Skeletal muscle satellite cell (primary cell): Measurements from ENCODE around the gene DYSF.

ENCODE experiments used
- H3K27me3 ChIP-seq: 2 replicates; pipeline ENCODE4 v1.7.0; 2013; ENCODE audit warnings: low read length; ENCODE audit not compliant: control insufficient read depth, insufficient read depth
- H3K36me3 ChIP-seq: 2 replicates; pipeline ENCODE4 v1.7.0; 2013; ENCODE audit warnings: mild to moderate bottlenecking, control low read depth, low read length; ENCODE audit not compliant: insufficient read depth
- H3K4me1 ChIP-seq: 2 replicates; pipeline ENCODE4 v1.7.0; 2013; ENCODE audit warnings: low read length; ENCODE audit not compliant: control insufficient read depth, insufficient read depth
- H3K4me2 ChIP-seq: 2 replicates; pipeline ENCODE4 v1.7.0; 2013; ENCODE audit warnings: mild to moderate bottlenecking, low read length
- H3K4me3 ChIP-seq: 2 replicates; pipeline ENCODE4 v1.7.0; 2013; ENCODE audit warnings: low read length
- H3K9ac ChIP-seq: 2 replicates; pipeline ENCODE4 v1.7.0; 2013; ENCODE audit warnings: mild to moderate bottlenecking, low read depth, low read length, moderate library complexity
- H3K9me3 ChIP-seq: replicated peaks from 2 replicates; pipeline ENCODE4 v1.7.0; 2013; ENCODE audit warnings: mild to moderate bottlenecking, control low read depth, low read length

DYSF gene

GRCh38 chr2:71710367-71711132 is 257.2 kb downstream of the DYSF start:
- Histone ChIP-seq H3K27me3 (peaks cover 31% of the 10 kb centered on the region), H3K9me3 (no peaks in the 10 kb centered on the region), H3K9ac (no peak overlapping the region), H3K4me1 (peaks cover 20% of the 10 kb centered on the region), H3K4me3 (no peak overlapping the region), H3K4me2 (no peak overlapping the region), H3K36me3 (no peaks in the 10 kb centered on the region)

GRCh38 chr2:71711133-71711855 is 257.9 kb downstream of the DYSF start:
- Histone ChIP-seq H3K9ac (no peak overlapping the region), H3K4me3 (no peak overlapping the region), H3K9me3 (no peaks in the 10 kb centered on the region), H3K4me1 (peaks cover 27% of the 10 kb centered on the region), H3K36me3 (no peaks in the 10 kb centered on the region), H3K27me3 (peaks cover 31% of the 10 kb centered on the region), H3K4me2 (no peak overlapping the region)

- peaks cover 21% of the 10 kb centered on the region for H3K27me3 ChIP-seq
- H3K4me3 ChIP-seq: no peak overlapping the region
- no peaks in the 10 kb centered on the region for H3K9me3 ChIP-seq
- no peaks in the 10 kb centered on the region for H3K36me3 ChIP-seq
- no peak overlapping the region for H3K4me2 ChIP-seq
- H3K9ac ChIP-seq: no peak overlapping the region
- peaks cover 37% of the 10 kb centered on the region for H3K4me1 ChIP-seq
These were observed 258.9 kb downstream of the DYSF start for GRCh38 chr2:71712158-71712818.

GRCh38 chr2:71713581-71714580 is 260.5 kb downstream of the DYSF start:
- H3K4me1 ChIP-seq: peaks cover 42% of the 10 kb centered on the region

GRCh38 chr2:71714601-71715240 is 261.4 kb downstream of the DYSF start:
- Histone ChIP-seq H3K4me1 (peaks cover 49% of the 10 kb centered on the region), H3K9ac (no peak overlapping the region), H3K27me3 (peaks cover 8% of the 10 kb centered on the region), H3K4me2 (no peak overlapping the region), H3K9me3 (no peaks in the 10 kb centered on the region), H3K36me3 (no peaks in the 10 kb centered on the region), H3K4me3 (no peak overlapping the region)

More at GRCh38 chr2:71713581-71714580, 260.5 kb downstream of the DYSF start:
- Histone ChIP-seq H3K36me3 (no peaks in the 10 kb centered on the region), H3K4me2 (no peak overlapping the region), H3K27me3 (peaks cover 8% of the 10 kb centered on the region), H3K9ac (no peak overlapping the region), H3K9me3 (no peaks in the 10 kb centered on the region), H3K4me3 (no peak overlapping the region)

GRCh38 chr2:71715241-71715750 is 261.9 kb downstream of the DYSF start:
- no peak overlapping the region for H3K4me3 ChIP-seq
- peaks cover 8% of the 10 kb centered on the region for H3K27me3 ChIP-seq
- no peaks in the 10 kb centered on the region for H3K36me3 ChIP-seq
- H3K9me3 ChIP-seq: no peaks in the 10 kb centered on the region
- H3K9ac ChIP-seq: no peak overlapping the region
- no peak overlapping the region for H3K4me2 ChIP-seq
- H3K4me1 ChIP-seq: peaks cover 53% of the 10 kb centered on the region

- H3K36me3 ChIP-seq: no peaks in the 10 kb centered on the region
- H3K27me3 ChIP-seq: peaks cover 8% of the 10 kb centered on the region
- no peak overlapping the region for H3K4me3 ChIP-seq
- H3K4me1 ChIP-seq: peaks cover 61% of the 10 kb centered on the region
- H3K9ac ChIP-seq: no peak overlapping the region
- H3K9me3 ChIP-seq: no peaks in the 10 kb centered on the region
- peak overlapping the region; percentile 55 for H3K4me2 ChIP-seq
These were observed 262.8 kb downstream of the DYSF start for GRCh38 chr2:71715951-71716696.

- Histone ChIP-seq H3K9me3 (no peaks in the 10 kb centered on the region), H3K27me3 (peaks cover 8% of the 10 kb centered on the region), H3K9ac (peak overlapping the region; percentile 17), H3K4me3 (no peak overlapping the region), H3K4me1 (peaks cover 67% of the 10 kb centered on the region), H3K36me3 (no peaks in the 10 kb centered on the region), H3K4me2 (peak overlapping the region; percentile 55)
These were observed 263.6 kb downstream of the DYSF start for GRCh38 chr2:71716697-71717624.

GRCh38 chr2:71718686-71719085 is 265.3 kb downstream of the DYSF start:
- peaks cover 12% of the 10 kb centered on the region for H3K27me3 ChIP-seq
- H3K4me3 ChIP-seq: no peak overlapping the region
- no peaks in the 10 kb centered on the region for H3K36me3 ChIP-seq
- no peak overlapping the region for H3K4me2 ChIP-seq
- H3K9me3 ChIP-seq: no peaks in the 10 kb centered on the region
- H3K4me1 ChIP-seq: peaks cover 63% of the 10 kb centered on the region
- H3K9ac ChIP-seq: no peak overlapping the region
